Astrocyte of the spinal cord (primary cell): ENCODE results near the gene TBC1D14.

ENCODE experiments used
- DNase-seq: peaks from one replicate; pipeline ENCODE4 v3.0.0; 2011; ENCODE audit warnings: low read depth, low spot score
- H3K4me3 ChIP-seq: 2 replicates; pipeline ENCODE4 v1.5.1; 2011; ENCODE audit warnings: low read depth, mild to moderate bottlenecking, low read length, moderate library complexity
- in situ Hi-C: cut with HindIII; loops from 2 replicates; pipeline ENCODE4 v1.10.0; 2017; ENCODE audit warnings: low sequenced_read_pairs
- TF ChIP-seq, protein P1 (sequence below): IDR thresholded peaks from 2 replicates; pipeline ENCODE4 v1.5.1; 2012; ENCODE audit warnings: low read depth, mild to moderate bottlenecking, low read length, inconsistent platforms

TBC1D14 gene

DNA sequence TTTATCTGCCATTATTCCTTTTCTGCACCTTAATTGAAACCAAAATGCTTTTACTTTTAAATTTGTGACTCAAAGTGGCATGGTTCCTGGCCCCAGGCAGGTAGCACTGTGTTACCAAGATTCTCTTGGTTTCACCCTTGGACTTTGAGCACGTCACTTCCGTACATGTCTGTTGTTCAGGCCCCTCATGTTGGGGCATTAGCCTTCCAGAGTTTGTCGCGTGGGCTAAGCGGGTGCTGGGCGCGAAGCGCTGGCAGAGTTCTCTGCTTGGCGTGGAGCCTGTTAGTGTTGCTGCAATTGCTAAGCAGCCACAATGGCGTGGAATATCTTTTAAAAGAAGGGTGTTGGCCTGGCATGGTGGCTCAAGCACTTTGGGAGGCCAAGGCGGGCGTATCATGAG lies 119.6 kb downstream of the TBC1D14 start:
- TF ChIP-seq, protein P1, sequence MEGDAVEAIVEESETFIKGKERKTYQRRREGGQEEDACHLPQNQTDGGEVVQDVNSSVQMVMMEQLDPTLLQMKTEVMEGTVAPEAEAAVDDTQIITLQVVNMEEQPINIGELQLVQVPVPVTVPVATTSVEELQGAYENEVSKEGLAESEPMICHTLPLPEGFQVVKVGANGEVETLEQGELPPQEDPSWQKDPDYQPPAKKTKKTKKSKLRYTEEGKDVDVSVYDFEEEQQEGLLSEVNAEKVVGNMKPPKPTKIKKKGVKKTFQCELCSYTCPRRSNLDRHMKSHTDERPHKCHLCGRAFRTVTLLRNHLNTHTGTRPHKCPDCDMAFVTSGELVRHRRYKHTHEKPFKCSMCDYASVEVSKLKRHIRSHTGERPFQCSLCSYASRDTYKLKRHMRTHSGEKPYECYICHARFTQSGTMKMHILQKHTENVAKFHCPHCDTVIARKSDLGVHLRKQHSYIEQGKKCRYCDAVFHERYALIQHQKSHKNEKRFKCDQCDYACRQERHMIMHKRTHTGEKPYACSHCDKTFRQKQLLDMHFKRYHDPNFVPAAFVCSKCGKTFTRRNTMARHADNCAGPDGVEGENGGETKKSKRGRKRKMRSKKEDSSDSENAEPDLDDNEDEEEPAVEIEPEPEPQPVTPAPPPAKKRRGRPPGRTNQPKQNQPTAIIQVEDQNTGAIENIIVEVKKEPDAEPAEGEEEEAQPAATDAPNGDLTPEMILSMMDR = no peak
- in situ Hi-C loops = no loop called here
- H3K4me3 ChIP-seq = no peak overlapping the region
- no peak for DNase-seq

DNA sequence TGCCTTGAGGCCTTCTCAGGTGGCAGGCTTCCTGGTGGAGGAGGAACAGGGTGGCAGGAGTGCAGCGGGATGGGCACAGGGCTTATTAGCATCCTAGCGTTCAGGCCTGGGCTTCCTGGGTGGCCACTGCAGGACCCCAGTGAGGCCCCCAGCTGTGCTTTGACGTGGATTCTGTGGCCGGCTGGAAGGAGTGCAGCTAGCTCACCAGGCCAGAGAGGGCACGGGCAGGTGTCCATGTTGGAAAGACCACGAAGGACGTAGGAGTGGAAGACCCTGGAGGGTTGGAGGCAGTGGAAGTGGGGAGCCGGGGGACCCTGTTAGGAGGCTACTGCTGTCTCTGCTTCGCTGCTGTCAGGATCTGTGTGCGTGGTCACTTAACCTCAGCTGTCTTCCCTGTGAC lies 120.3 kb downstream of the TBC1D14 start:
- in situ Hi-C loops = no loop called here
- no peak overlapping the region for H3K4me3 ChIP-seq
- no peak for DNase-seq
- TF ChIP-seq, protein P1 = no peak

DNA sequence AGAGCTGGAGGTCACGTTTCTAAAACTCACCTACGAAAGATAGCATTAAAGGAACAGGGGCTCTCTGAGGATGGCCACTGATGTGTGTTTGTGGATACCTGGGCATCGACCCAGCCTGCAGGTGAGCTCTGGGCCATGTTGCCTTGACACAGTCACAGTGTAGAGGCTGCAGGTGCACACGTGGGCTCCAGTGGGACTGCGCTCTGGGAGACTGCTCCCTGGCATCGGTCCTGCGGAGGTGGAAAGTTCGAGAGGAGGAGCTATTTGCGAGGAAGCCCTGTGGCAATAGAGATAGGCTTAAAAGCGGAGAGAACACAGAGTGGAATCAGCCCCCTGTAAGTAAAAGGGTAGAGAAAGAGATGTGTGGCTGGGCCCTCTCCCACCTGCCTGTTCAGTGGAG lies 121.2 kb downstream of the TBC1D14 start:
- H3K4me3 ChIP-seq = no peak overlapping the region
- TF ChIP-seq, protein P1 = no peak
- in situ Hi-C loops = no loop called here
- DNase-seq = no peak

DNA sequence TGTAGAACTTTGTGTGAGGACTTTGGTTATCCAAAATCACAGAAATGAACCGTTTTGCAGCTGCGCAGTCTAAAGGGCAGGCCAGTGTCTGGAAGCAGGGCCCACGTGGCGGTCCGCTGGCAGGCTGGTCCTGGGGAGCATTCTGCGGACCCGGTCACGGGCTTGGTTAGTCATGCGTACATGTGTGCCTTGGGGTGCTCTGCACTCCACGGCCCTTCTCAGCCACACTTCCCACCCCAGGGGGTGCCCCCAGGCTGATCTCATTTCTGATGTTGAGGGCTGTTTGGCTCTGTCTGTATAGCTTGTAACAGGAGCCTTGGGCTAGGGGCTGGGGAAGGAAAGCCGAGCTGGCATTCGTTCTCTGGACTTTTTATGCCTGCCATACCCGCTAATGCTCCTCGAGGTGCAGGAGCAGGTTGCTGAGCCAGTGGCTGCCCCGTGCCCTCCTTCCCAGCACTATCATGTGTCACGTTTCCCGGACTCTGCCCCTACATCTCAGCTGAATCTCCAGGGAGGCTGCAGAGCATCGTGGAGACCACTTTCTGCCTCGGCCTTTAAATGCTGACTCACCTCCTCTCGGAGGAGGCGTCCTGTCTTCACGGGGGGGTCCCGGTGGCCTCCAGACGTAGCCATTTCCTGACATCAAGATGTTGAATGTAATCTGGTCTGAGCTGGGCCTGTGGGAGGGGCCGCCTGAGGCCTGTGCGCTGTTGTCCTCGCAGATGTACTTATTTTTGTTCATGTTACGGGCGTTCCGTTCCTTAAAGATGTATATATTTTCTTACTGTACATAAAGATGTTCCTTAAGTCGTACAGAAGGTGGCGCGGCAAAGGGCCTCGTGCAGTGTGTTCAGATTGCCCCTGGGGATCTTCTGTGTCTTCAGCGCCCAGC lies 122.2 kb downstream of the TBC1D14 start:
- peak; percentile 65 for DNase-seq
- H3K4me3 ChIP-seq = no peak overlapping the region
- TF ChIP-seq, protein P1 = no peak
- in situ Hi-C loops = no loop called here

DNA sequence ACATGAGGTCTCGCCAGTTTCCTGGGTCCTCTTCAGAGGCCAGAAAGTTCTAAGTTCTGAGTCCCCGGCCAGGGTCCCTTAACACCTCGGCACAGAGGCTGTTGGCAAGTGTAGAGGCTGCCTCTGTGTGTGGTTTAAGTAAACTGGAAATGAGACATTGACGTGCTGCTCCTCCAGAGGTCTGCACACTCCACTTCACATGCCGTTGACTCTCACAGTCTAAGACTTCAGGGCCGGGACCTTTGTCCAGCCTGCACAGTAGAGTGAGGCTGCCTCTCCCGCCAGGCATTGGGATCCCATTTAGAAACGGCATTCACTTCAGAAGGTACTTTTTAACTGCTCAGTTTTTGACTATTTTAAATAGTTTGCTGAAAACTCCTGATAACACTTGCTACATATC lies 123.0 kb downstream of the TBC1D14 start:
- in situ Hi-C loops = no loop called here
- H3K4me3 ChIP-seq = no peak overlapping the region
- TF ChIP-seq, protein P1 = no peak
- no peak for DNase-seq

DNA sequence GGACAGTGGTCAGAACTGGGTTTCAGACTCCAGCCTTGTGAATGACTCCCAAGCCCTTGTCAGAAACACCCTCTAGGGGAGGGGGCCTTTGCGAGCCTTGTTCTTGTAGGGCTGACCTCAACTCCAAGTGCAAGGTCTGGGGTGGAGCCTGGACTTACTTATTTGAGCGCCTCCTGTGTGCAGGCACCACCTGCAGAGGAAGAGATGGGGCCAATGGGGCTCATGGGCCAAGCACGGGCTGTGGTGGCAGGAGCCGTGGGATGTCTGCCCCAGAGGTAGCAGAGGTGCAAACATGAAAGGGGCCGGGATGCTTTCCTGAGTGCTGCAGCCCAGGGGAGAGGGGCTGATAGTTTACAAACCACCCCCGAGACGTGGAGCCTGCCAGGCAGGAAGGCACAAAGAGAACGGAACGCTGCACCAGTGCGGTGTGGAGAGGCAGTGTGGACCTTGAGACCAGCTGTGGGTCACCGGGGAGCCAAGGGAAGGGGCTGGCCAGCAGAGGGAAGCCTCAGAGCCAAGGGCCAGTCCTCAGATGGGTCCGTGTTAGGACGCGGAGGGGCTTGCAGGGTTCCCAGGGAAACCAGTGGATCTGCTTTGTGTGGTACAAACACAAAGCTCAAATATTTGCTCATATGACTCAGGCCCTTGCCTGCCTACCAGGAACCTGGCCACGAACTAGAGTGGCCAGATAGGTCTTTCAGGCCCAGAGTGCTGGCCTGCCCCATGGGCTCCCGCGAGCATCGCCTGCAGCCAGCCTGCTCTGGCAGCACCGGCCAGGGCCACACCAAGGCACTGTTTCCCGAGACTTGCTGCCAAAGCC lies 124.8 kb downstream of the TBC1D14 start:
- no peak overlapping the region for H3K4me3 ChIP-seq
- peak; percentile 78 for DNase-seq
- TF ChIP-seq, protein P1 = no peak
- in situ Hi-C loops = no loop called here
